ENCODE measurements around the gene BARD1.

GRCh38 chr2:214801068-214801467, 8.4 kb downstream of the BARD1 start:
- TF ChIP-seq CTCF (conservative IDR thresholded peaks at IDR 0.05; ENCODE audit: low read length) (no peak), EZH2phosphoT487 (IDR thresholded peaks at IDR 0.05; ENCODE audit: borderline replicate concordance, low read depth, low read length) (no peak)

All from OCI-LY7 (cell line).